IMR-90 (cell line): Measurements from ENCODE around the gene TCP1. TPM values are rescaled to one million over a fixed set of nuclear protein-coding genes. Genes with fewer than 3 reads are reported as not detected.
A peak's percentile ranks its signal among the peaks of the same experiment; 100 is the strongest.

Source experiments
- ATAC-seq: fragments of 200-7000 bp; cut with Tn5 transposase; 2 replicates; pipeline ENCODE4 v1.9.1; 2020; ENCODE audit warnings: low read depth, mild to moderate bottlenecking, moderate library complexity
- BruUV-seq: library from RNA; stranded (reverse); fragments of 400-500 nt; replicated peaks from 2 replicates; lab custom pipeline; 2021; lab: Mats Ljungman, UMichigan
- CTCF ChIA-PET: fragments of 300-600 bp; formaldehyde crosslinking; extraction: SDS; loops from one replicate; lab custom pipeline; 2021; ENCODE audit warnings: antibody characterized with exemption; lab: Yijun Ruan, JAX
- POLR2A ChIA-PET: fragments of 300-600 bp; sonication (Branson Sonifier 250); formaldehyde crosslinking; loops from one replicate; lab custom pipeline; 2022; ENCODE audit warnings: antibody characterized with exemption; ENCODE audit not compliant: unreplicated experiment; lab: Charles Lee
- DNase-seq: peaks from one replicate; pipeline ENCODE4 v3.0.0; 2013
- H2AFZ ChIP-seq: replicated peaks from 2 replicates; pipeline ENCODE3; 2013; ENCODE audit warnings: low read length, mild to moderate bottlenecking; ENCODE audit not compliant: poor library complexity
- H2AK5ac ChIP-seq: 2 replicates; pipeline ENCODE4 v1.6.1; 2013; ENCODE audit warnings: low read depth, low read length, inconsistent platforms
- H2AK9ac ChIP-seq: replicated peaks from 2 replicates; pipeline ENCODE3; 2013; ENCODE audit warnings: mild to moderate bottlenecking, low read depth, low read length, moderate library complexity; ENCODE audit not compliant: poor library complexity
- H2BK120ac ChIP-seq: 2 replicates; pipeline ENCODE4 v1.6.1; 2013; ENCODE audit warnings: low read depth, low read length, inconsistent platforms
- H2BK15ac ChIP-seq: 3 replicates; pipeline ENCODE4 v1.6.1; 2013; ENCODE audit warnings: low read depth, low read length, inconsistent platforms
- H2BK20ac ChIP-seq: 2 replicates; pipeline ENCODE4 v1.6.1; 2013; ENCODE audit warnings: low read depth, mild to moderate bottlenecking, inconsistent platforms, low read length, moderate library complexity
- H2BK5ac ChIP-seq: 2 replicates; pipeline ENCODE4 v1.6.1; 2013; ENCODE audit warnings: mild to moderate bottlenecking, low read depth, low read length, inconsistent platforms; ENCODE audit not compliant: poor library complexity, severe bottlenecking
- H3K14ac ChIP-seq: replicated peaks from 2 replicates; pipeline ENCODE4 v1.6.1; 2013; ENCODE audit warnings: low read depth, low read length, inconsistent platforms
- H3K18ac ChIP-seq: 2 replicates; pipeline ENCODE4 v1.6.1; 2013; ENCODE audit warnings: low read depth, low read length, control low read depth
- H3K23ac ChIP-seq: 2 replicates; pipeline ENCODE4 v1.6.1; 2013; ENCODE audit warnings: low read depth, low read length, inconsistent platforms
- H3K27ac ChIP-seq: 2 replicates; pipeline ENCODE4 v1.5.1; 2013; ENCODE audit warnings: mild to moderate bottlenecking, control low read depth, low read length; ENCODE audit not compliant: insufficient read depth
- H3K27me3 ChIP-seq: 2 replicates; pipeline ENCODE4 v1.6.1; 2013; ENCODE audit warnings: low read length; ENCODE audit not compliant: control insufficient read depth, insufficient read depth
- H3K36me3 ChIP-seq: 2 replicates; pipeline ENCODE4 v1.6.1; 2013; ENCODE audit warnings: low read length, mixed read lengths; ENCODE audit not compliant: control insufficient read depth, insufficient read depth
- H3K4ac ChIP-seq: 2 replicates; pipeline ENCODE4 v1.6.1; 2013; ENCODE audit warnings: low read depth, low read length, inconsistent platforms
- H3K4me1 ChIP-seq: 2 replicates; pipeline ENCODE4 v1.6.1; 2013; ENCODE audit warnings: low read length, mixed read lengths; ENCODE audit not compliant: control insufficient read depth, insufficient read depth
- H3K4me2 ChIP-seq: 2 replicates; pipeline ENCODE4 v1.6.1; 2013; ENCODE audit warnings: low read depth, mild to moderate bottlenecking, control low read depth, low read length, moderate library complexity
- H3K4me3 ChIP-seq: 2 replicates; pipeline ENCODE4 v1.5.1; 2013; ENCODE audit warnings: low read depth, mild to moderate bottlenecking, control low read depth, low read length, moderate library complexity; ENCODE audit not compliant: insufficient read depth
- H3K56ac ChIP-seq: 2 replicates; pipeline ENCODE4 v1.6.1; 2013; ENCODE audit warnings: low read length, inconsistent platforms; ENCODE audit not compliant: insufficient read depth; ENCODE audit errors: extremely low read depth
- H3K79me1 ChIP-seq, 2 experiments: 2 replicates each; pipeline ENCODE4 v1.6.1; 2013; ENCODE audit warnings: low read length in 2 of 2, inconsistent platforms in 1 of 2, low read depth in 1 of 2
- H3K9ac ChIP-seq: 2 replicates; pipeline ENCODE4 v1.6.1; 2013; ENCODE audit warnings: low read depth, low read length, control low read depth
- H3K9me1 ChIP-seq: 2 replicates; pipeline ENCODE4 v1.6.1; 2013; ENCODE audit warnings: low read length, inconsistent platforms; ENCODE audit not compliant: insufficient read depth
- H3K9me3 ChIP-seq: 2 replicates; pipeline ENCODE4 v1.6.1; 2013; ENCODE audit warnings: low read length; ENCODE audit not compliant: control insufficient read depth, insufficient read depth
- H4K20me1 ChIP-seq: 2 replicates; pipeline ENCODE4 v1.6.1; 2013; ENCODE audit warnings: low read length, inconsistent platforms; ENCODE audit not compliant: insufficient read depth
- H4K5ac ChIP-seq: 2 replicates; pipeline ENCODE4 v1.6.1; 2013; ENCODE audit warnings: mild to moderate bottlenecking, low read depth, low read length, control low read depth
- H4K8ac ChIP-seq, 2 experiments: 2 replicates each; pipeline ENCODE4 v1.6.1; 2013; ENCODE audit warnings: low read depth in 2 of 2, low read length in 2 of 2, control low read depth in 1 of 2, inconsistent platforms in 1 of 2
- H4K91ac ChIP-seq: 2 replicates; pipeline ENCODE4 v1.6.1; 2013; ENCODE audit warnings: low read depth, low read length, inconsistent platforms; ENCODE audit not compliant: insufficient read depth
- FOS ChIP-seq: fragments of 150-350 bp; IDR thresholded peaks from 2 replicates; pipeline ENCODE4 v1.6.1; 2016; ENCODE audit warnings: low read depth, low read length
- WGBS, 2 experiments: methylation state at CpG; one replicate each; pipeline versions ENCODE4 v1.1.5 to v1.1.7; 2013; ENCODE audit warnings: missing lambda C conversion rate in 2 of 2; ENCODE audit not compliant: insufficient read length in 1 of 2; ENCODE audit errors: extremely low coverage in 2 of 2; 5-methylcytosine and 5-hydroxymethylcytosine counted together
- dilution Hi-C: fragments of 300-500 bp; cut with HindIII; formaldehyde crosslinking; loops from one replicate; pipeline ENCODE4 v1.14.3; 2018; ENCODE audit warnings: low sequenced_read_pairs; ENCODE audit not compliant: unreplicated experiment
- in situ Hi-C: fragments of 300-500 bp; cut with MboI; formaldehyde crosslinking; loops from 3 replicates; pipeline ENCODE4 v1.14.3; 2019; ENCODE audit warnings: low sequenced_read_pairs, inconsistent platforms, mixed read lengths
- intact Hi-C: fragments of 100-400 bp; cut with micrococcal nuclease; formaldehyde crosslinking; loops from 2 replicates; pipeline ENCODE4 v1.10.0; 2022
- polyA plus RNA-seq, 3 experiments: library from polyadenylated mRNA; depleted of rRNA; stranded (reverse); fragments of >200 nt; gene quantifications; 2 replicates each; pipeline ENCODE4 v1.2.3, GENCODE V29; 2012; ENCODE audit warnings: low replicate concordance in 1 of 3
- total RNA-seq: library from RNA; depleted of rRNA; stranded (reverse); fragments of >200 nt; gene quantifications from 2 replicates; pipeline ENCODE4 v1.2.3, GENCODE V29; 2012

TCP1 gene
- total and polyA plus RNA-seq, 2 of the 4 experiments (the other 2 are of a cell fraction) = 119 to 576 TPM

- Histone ChIP-seq H3K27ac (no peak overlapping the region), H4K20me1 (no peaks in the 10 kb centered on the region), H2AK5ac (no peak overlapping the region), H3K9me1 (peaks cover 3% of the 10 kb centered on the region; the same call in 1 of the 2 replicates), H2BK15ac (no peak overlapping the region), H4K5ac (no peak overlapping the region), H2AK9ac (no peak overlapping the region), H3K9ac (no peak overlapping the region), H3K4me2 (no peak overlapping the region), H3K18ac (no peak overlapping the region), H3K56ac (no peak overlapping the region), H4K8ac (no peak overlapping the region), H3K36me3 (no peaks in the 10 kb centered on the region), H3K9me3 (no peaks in the 10 kb centered on the region), H2BK20ac (no peak overlapping the region), H2AFZ (peak overlapping the region; percentile 39), H3K14ac (no peak overlapping the region), H2BK120ac (no peak overlapping the region), H4K91ac (no peak overlapping the region), H3K4ac (no peak overlapping the region), H3K4me3 (no peak overlapping the region), H2BK5ac (no peak overlapping the region), H3K4me1 (peaks cover 4% of the 10 kb centered on the region; the same call in 1 of the 2 replicates), H3K27me3 (no peaks in the 10 kb centered on the region), H3K79me1 (no peaks in the 10 kb centered on the region), H3K23ac (no peak overlapping the region)
- ATAC-seq = no peak
- dilution Hi-C loops (no loop called here), in situ Hi-C loops (no loop called here), intact Hi-C loops (no loop called here)
- POLR2A ChIA-PET = interaction anchor here (0.5 kb wide), 1 partner anchor 1050 kb away, joined by 3 read pairs; no protein-coding TSS in a partner anchor
- no peak for TF ChIP-seq FOS
- CTCF ChIA-PET = no interaction called here
- BruUV-seq = no TSS peak
- WGBS, 2 experiments = 49% methylated on average over 3 of the region's 11 CpGs; no CpG with 5 or more reads in 1 of the 2 experiments
- DNase-seq = no peak
Observed at GRCh38 chr6:159830501-159831372, 41.3 kb upstream of the TCP1 start.
